NT2/D1 (cell line): ENCODE measurements around the gene MRPL55.
A peak's percentile ranks its signal among the peaks of the same experiment; 100 is the strongest.

Experiments used
- DNase-seq: peaks from one replicate; pipeline ENCODE4 v3.0.0-alpha.2; 2011; ENCODE audit warnings: low read depth, low spot score
- H3K27me3 ChIP-seq: 2 replicates; pipeline ENCODE4 v1.6.0; 2011; ENCODE audit warnings: mild to moderate bottlenecking; ENCODE audit not compliant: insufficient read length, insufficient read depth
- H3K36me3 ChIP-seq: 2 replicates; pipeline ENCODE4 v1.6.1; 2011; ENCODE audit warnings: mild to moderate bottlenecking, low read length, mixed read lengths; ENCODE audit not compliant: insufficient read depth, insufficient read length
- H3K4me1 ChIP-seq: 2 replicates; pipeline ENCODE4 v1.5.1; 2011; ENCODE audit not compliant: insufficient read depth, insufficient read length
- H3K4me3 ChIP-seq: 2 replicates; pipeline ENCODE4 v1.5.1; 2011; ENCODE audit warnings: low read depth; ENCODE audit not compliant: insufficient read length
- H3K9ac ChIP-seq: 2 replicates; pipeline ENCODE4 v1.6.0; 2011; ENCODE audit warnings: low read depth; ENCODE audit not compliant: insufficient read length
- H3K9me3 ChIP-seq: 2 replicates; pipeline ENCODE4 v1.5.1; 2011; ENCODE audit warnings: mild to moderate bottlenecking, low read length; ENCODE audit not compliant: insufficient read depth
- SUZ12 ChIP-seq: IDR thresholded peaks from 2 replicates; pipeline ENCODE4 v1.6.1; 2011; ENCODE audit not compliant: insufficient read length, insufficient read depth; ENCODE audit errors: extremely low read depth
- YY1 ChIP-seq: IDR thresholded peaks from 2 replicates; pipeline ENCODE4 v1.6.1; 2011; ENCODE audit not compliant: insufficient read length, insufficient read depth
- ZNF274 ChIP-seq: IDR thresholded peaks from 2 replicates; pipeline ENCODE4 v1.6.1; 2011; ENCODE audit warnings: mild to moderate bottlenecking, low read depth, low read length

MRPL55 gene

GRCh38 chr1:228109073-228109961 is at the start of gene MRPL55:
MRPL55 (minus strand) TSS chr1:228109299; CDS start chr1:228108260, 1,039 bp downstream.
- Histone ChIP-seq H3K4me1 (no peaks in the 10 kb centered on the region), H3K9ac (peak within 1 kb of the TSS; percentile 96), H3K27me3 (peaks cover 10% of the 10 kb centered on the region), H3K4me3 (peak within 1 kb of the TSS; percentile 96), H3K36me3 (peaks cover 36% of the 10 kb centered on the region), H3K9me3 (no peaks in the 10 kb centered on the region)
- DNase-seq, result peak; percentile 96
- TF ChIP-seq ZNF274 (no peak), SUZ12 (no peak), YY1 (no peak)

GRCh38 chr1:228158151-228159007 is 49.3 kb upstream of the MRPL55 start:
- no peaks in the 10 kb centered on the region for H3K36me3 ChIP-seq
- TF ChIP-seq YY1, result no peak
- peaks cover 31% of the 10 kb centered on the region for H3K4me1 ChIP-seq
- H3K9me3 ChIP-seq, result no peaks in the 10 kb centered on the region
- no peak overlapping the region for H3K9ac ChIP-seq
- DNase-seq, result no peak
- H3K4me3 ChIP-seq, result no peak overlapping the region
- H3K27me3 ChIP-seq, result no peaks in the 10 kb centered on the region

- H3K27me3 ChIP-seq, result no peaks in the 10 kb centered on the region
- no peak overlapping the region for H3K4me3 ChIP-seq
- peaks cover 24% of the 10 kb centered on the region for H3K4me1 ChIP-seq
- H3K9me3 ChIP-seq, result no peaks in the 10 kb centered on the region
- no peaks in the 10 kb centered on the region for H3K36me3 ChIP-seq
- no peak for DNase-seq
- H3K9ac ChIP-seq, result no peak overlapping the region
- no peak for TF ChIP-seq SUZ12
- no peak for TF ChIP-seq YY1
Measured at GRCh38 chr1:228157729-228158126, 48.6 kb upstream of the MRPL55 start.

DNA sequence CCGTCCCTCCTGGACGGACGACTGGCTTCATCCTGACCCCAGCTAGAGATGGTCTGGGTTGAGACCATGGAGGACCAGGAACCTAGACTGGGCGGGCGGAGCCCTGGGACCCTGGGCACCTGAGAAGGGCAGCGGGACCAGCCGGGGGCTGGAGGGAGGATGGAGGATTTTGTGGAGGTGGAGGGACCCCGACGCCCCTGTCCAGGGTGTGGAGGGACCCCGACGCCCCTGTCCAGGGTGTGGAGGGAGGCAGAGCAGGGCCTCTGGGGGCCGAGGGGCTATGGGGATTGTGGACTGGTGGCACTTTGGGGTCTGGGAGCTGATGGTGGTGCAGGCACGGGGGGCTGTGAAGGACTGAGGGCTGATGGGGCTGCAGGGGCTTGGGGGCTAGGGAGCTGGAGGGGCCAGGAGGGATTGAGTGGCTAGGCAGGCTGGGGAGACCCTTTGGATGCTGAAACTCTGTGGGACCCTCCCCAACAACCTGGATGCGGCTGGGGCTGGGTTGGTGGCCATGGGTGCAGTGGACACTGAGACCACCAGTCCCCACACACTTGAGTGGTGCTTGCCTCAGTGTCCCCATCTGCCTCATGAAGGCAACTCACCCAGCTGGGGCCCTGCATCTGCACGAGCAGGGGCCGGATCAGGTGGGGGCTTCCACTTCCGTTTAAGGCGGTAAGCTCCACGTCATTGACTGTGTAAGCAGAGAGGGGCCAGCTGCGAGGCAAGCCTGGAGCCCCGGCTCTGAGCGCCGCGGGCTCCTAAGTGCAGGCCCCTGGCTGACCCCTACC is 48.0 kb upstream of the MRPL55 start:
- H3K4me3 ChIP-seq, result no peak overlapping the region
- H3K9me3 ChIP-seq, result no peaks in the 10 kb centered on the region
- H3K27me3 ChIP-seq, result no peaks in the 10 kb centered on the region
- no peak overlapping the region for H3K9ac ChIP-seq
- no peak for DNase-seq
- H3K4me1 ChIP-seq, result peaks cover 18% of the 10 kb centered on the region
- no peaks in the 10 kb centered on the region for H3K36me3 ChIP-seq
- TF ChIP-seq YY1 (no peak), SUZ12 (no peak), ZNF274 (no peak)

DNA sequence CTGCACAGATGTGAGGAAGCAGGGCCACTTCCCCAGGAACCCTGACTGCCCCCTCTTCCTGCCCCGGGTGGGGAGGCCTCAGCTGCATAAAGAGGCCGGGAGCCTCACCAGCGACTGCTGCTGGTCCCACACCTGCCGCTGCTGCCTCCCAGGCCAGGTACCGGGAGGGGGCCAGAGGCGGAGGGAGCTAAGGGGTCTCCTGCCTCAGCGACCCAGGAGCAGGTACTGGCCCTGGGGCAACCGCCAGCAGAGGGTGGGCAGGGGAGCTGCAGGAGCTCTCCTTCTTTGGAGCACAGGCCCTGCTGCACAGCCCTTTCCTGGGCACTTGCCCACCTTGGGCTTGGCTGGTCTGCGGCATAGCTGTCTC is 47.4 kb upstream of the MRPL55 start:
- H3K4me3 ChIP-seq, result no peak overlapping the region

GRCh38 chr1:228155596-228156514 is 46.8 kb upstream of the MRPL55 start:
- TF ChIP-seq SUZ12 (no peak), ZNF274 (no peak), YY1 (no peak)

More for the DNA sequence above, 47.4 kb upstream of the MRPL55 start:
- peaks cover 14% of the 10 kb centered on the region for H3K4me1 ChIP-seq
- H3K9ac ChIP-seq, result no peak overlapping the region
- no peaks in the 10 kb centered on the region for H3K27me3 ChIP-seq
- H3K9me3 ChIP-seq, result no peaks in the 10 kb centered on the region
- H3K36me3 ChIP-seq, result peaks cover 4% of the 10 kb centered on the region
- no peak for DNase-seq
- TF ChIP-seq ZNF274 (no peak), YY1 (no peak), SUZ12 (no peak)

More at GRCh38 chr1:228155596-228156514, 46.8 kb upstream of the MRPL55 start:
- Histone ChIP-seq H3K27me3 (no peaks in the 10 kb centered on the region), H3K9ac (peak overlapping the region; percentile 13), H3K9me3 (no peaks in the 10 kb centered on the region), H3K36me3 (peaks cover 7% of the 10 kb centered on the region), H3K4me3 (no peak overlapping the region), H3K4me1 (peaks cover 20% of the 10 kb centered on the region)
- DNase-seq, result no peak
